ENCODE data around the gene RNF4.

DNA sequence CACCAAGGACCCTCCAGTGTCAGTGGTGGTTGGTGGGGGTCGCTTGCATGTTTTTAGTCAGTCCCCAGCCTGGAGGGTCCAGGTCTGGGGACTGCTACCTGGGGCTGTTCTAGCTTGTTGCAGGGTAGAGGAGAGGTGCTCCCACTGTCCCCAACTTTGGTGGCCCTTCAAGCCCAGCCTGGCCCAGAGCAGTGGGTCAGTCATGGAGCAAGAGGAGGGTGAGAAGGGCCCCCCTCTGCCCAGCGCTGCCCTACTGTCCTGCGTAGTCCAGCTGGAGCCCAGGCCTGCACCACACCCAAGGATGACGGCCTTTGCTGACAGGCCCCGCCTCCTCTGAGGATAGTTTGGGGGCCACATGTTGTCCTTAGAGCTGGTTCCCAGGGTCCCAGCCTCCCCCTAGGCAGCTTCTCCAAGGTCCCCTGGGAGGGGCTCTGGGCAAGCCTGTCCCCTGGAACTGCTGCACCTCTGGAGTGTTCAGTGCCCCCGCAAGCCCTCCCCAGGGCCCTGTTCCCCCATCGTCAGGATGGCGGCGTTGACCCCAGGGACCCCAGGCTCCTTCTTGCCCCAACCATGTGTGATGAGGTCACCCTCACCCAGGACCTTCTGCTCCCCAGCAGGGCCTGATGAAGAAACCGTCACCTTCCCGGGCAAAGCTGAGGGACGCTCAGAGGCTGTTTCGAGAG lies 43.4 kb upstream of the RNF4 start:
- TF ChIP-seq POLR2AphosphoS5 (IDR thresholded peaks at IDR 0.05; ENCODE audit: borderline replicate concordance, low read depth, low read length) (no peak), EZH2 (IDR thresholded peaks at IDR 0.05) (no peak), FOXP2 (optimal IDR thresholded peaks at IDR 0.05; ENCODE audit: control extremely low read depth, extremely low read length, insufficient read depth) (no peak)
